Trophoblast cell (in vitro differentiated cells and primary cell): ENCODE results near the gene ZNF799.
"Not testable (repeated sequence)": the region's sequence is repeated elsewhere in the genome, so short reads cannot be mapped to it uniquely, and the experiment has no call there.

Experiments
- DNase-seq, 2 donors: peaks; one replicate each; pipeline ENCODE4 v3.0.0-alpha.2; 2016
- H2AFZ ChIP-seq: 2 replicates; pipeline ENCODE4 v1.6.1; 2013; ENCODE audit warnings: low read length, moderate library complexity, mild to moderate bottlenecking; ENCODE audit not compliant: insufficient read depth, poor library complexity
- H2AK5ac ChIP-seq: 2 replicates; pipeline ENCODE4 v1.6.1; 2013; ENCODE audit warnings: mild to moderate bottlenecking, low read length
- H2BK120ac ChIP-seq: 2 replicates; pipeline ENCODE4 v1.6.1; 2013; ENCODE audit warnings: low read length, mild to moderate bottlenecking, moderate library complexity; ENCODE audit not compliant: insufficient read depth, poor library complexity
- H2BK12ac ChIP-seq: 2 replicates; pipeline ENCODE4 v1.6.1; 2013; ENCODE audit warnings: mild to moderate bottlenecking, low read length, moderate library complexity
- H2BK5ac ChIP-seq: 2 replicates; pipeline ENCODE4 v1.6.1; 2013; ENCODE audit warnings: low read length, low read depth, moderate library complexity, mild to moderate bottlenecking; ENCODE audit not compliant: poor library complexity
- H3K14ac ChIP-seq: 2 replicates; pipeline ENCODE4 v1.6.1; 2013; ENCODE audit warnings: mild to moderate bottlenecking, low read length
- H3K18ac ChIP-seq: 2 replicates; pipeline ENCODE4 v1.6.1; 2013; ENCODE audit warnings: mild to moderate bottlenecking, low read length
- H3K23ac ChIP-seq: 2 replicates; pipeline ENCODE4 v1.6.1; 2013; ENCODE audit warnings: low read length
- H3K27ac ChIP-seq: 2 replicates; pipeline ENCODE4 v1.5.1; 2013; ENCODE audit warnings: low read depth, mild to moderate bottlenecking, inconsistent platforms, low read length, moderate library complexity
- H3K27me3 ChIP-seq: 2 replicates; pipeline ENCODE4 v1.6.1; 2013; ENCODE audit warnings: inconsistent platforms, mild to moderate bottlenecking, low read length, moderate library complexity; ENCODE audit not compliant: insufficient read depth
- H3K36me3 ChIP-seq, 2 experiments: 1 replicate in 1 of 2; 2 replicates in 1 of 2; pipeline ENCODE4 v1.6.1; 2013; ENCODE audit warnings: low read length in 2 of 2, mild to moderate bottlenecking in 2 of 2, moderate library complexity in 1 of 2; ENCODE audit not compliant: insufficient read depth in 2 of 2, control insufficient read depth in 1 of 2
- H3K4ac ChIP-seq: 2 replicates; pipeline ENCODE4 v1.6.1; 2013; ENCODE audit warnings: low read depth, mild to moderate bottlenecking, low read length, moderate library complexity
- H3K4me1 ChIP-seq, 2 experiments: 1 replicate in 1 of 2; 2 replicates in 1 of 2; pipeline ENCODE4 v1.6.1; 2013; ENCODE audit warnings: low read length in 2 of 2, mild to moderate bottlenecking in 2 of 2, moderate library complexity in 1 of 2; ENCODE audit not compliant: insufficient read depth in 2 of 2, control insufficient read depth in 1 of 2
- H3K4me2 ChIP-seq: 2 replicates; pipeline ENCODE4 v1.6.1; 2013; ENCODE audit warnings: inconsistent platforms, mild to moderate bottlenecking, low read length, moderate library complexity
- H3K4me3 ChIP-seq: 2 replicates; pipeline ENCODE4 v1.5.1; 2013; ENCODE audit warnings: mild to moderate bottlenecking, low read depth, low read length, inconsistent platforms
- H3K79me1 ChIP-seq: one replicate; pipeline ENCODE4 v1.6.1; 2013; ENCODE audit warnings: low read length
- H3K79me2 ChIP-seq: 2 replicates; pipeline ENCODE4 v1.6.1; 2013; ENCODE audit warnings: low read length, mild to moderate bottlenecking; ENCODE audit not compliant: control insufficient read depth, insufficient read depth, poor library complexity
- H3K9ac ChIP-seq: 2 replicates; pipeline ENCODE4 v1.6.1; 2013; ENCODE audit warnings: mild to moderate bottlenecking, low read length
- H3K9me3 ChIP-seq: 2 replicates; pipeline ENCODE4 v1.6.1; 2013; ENCODE audit warnings: low read depth, mild to moderate bottlenecking, control low read depth, inconsistent platforms, low read length; ENCODE audit not compliant: insufficient read depth
- H4K12ac ChIP-seq: 2 replicates; pipeline ENCODE4 v1.6.1; 2013; ENCODE audit warnings: low read depth, mild to moderate bottlenecking, low read length, moderate library complexity
- H4K8ac ChIP-seq: 2 replicates; pipeline ENCODE4 v1.6.1; 2013; ENCODE audit warnings: low read depth, mild to moderate bottlenecking, low read length, moderate library complexity
- H4K91ac ChIP-seq: one replicate; pipeline ENCODE4 v1.6.1; 2013; ENCODE audit warnings: low read depth, mild to moderate bottlenecking, low read length, moderate library complexity
- WGBS: extraction: QIAGEN DNeasy Blood & Tissue Kit; methylation state at CpG from one replicate; pipeline ENCODE4 v1.1.7; 2013; ENCODE audit warnings: missing lambda C conversion rate; ENCODE audit not compliant: insufficient read length, insufficient coverage; ENCODE audit errors: extremely low coverage; 5-methylcytosine and 5-hydroxymethylcytosine counted together

The ZNF799 gene

GRCh38 chr19:12439686-12440540 lies 38.8 kb upstream of the ZNF799 start:
- H3K36me3 ChIP-seq, H3K79me1 ChIP-seq, H2AK5ac ChIP-seq, H3K9me3 ChIP-seq, H3K23ac ChIP-seq, H3K4me1 ChIP-seq, H3K27me3 ChIP-seq, H3K79me2 ChIP-seq: not testable (repeated sequence)
- Histone ChIP-seq H4K91ac (peak overlapping the region; percentile 88), H4K8ac (peak overlapping the region; percentile 93), H2BK12ac (peak overlapping the region; percentile 38), H3K4ac (peak overlapping the region; percentile 67), H3K9ac (peak overlapping the region; percentile 89), H2AFZ (peak overlapping the region; percentile 69), H3K27ac (peak overlapping the region; percentile 94), H3K4me2 (peak overlapping the region; percentile 92), H3K18ac (peak overlapping the region; percentile 92), H3K4me3 (peak overlapping the region; percentile 89), H4K12ac (peak overlapping the region; percentile 84), H2BK5ac (peak overlapping the region; percentile 42), H3K14ac (peak overlapping the region; percentile 93), H2BK120ac (peak overlapping the region; percentile 79)
- peak; percentile 90 to 98 for DNase-seq
- WGBS, result no CpG with 5 or more reads among the region's 28 CpGs

- not testable (repeated sequence) for H4K12ac ChIP-seq, H3K79me1 ChIP-seq, H3K9ac ChIP-seq, H2AK5ac ChIP-seq, H3K23ac ChIP-seq, H2AFZ ChIP-seq, H3K27me3 ChIP-seq, H3K4me3 ChIP-seq, H3K18ac ChIP-seq, H2BK12ac ChIP-seq, H4K91ac ChIP-seq, H3K4me1 ChIP-seq, H3K4ac ChIP-seq, H3K14ac ChIP-seq, H2BK5ac ChIP-seq, H2BK120ac ChIP-seq, H4K8ac ChIP-seq, H3K27ac ChIP-seq, DNase-seq, H3K4me2 ChIP-seq, H3K79me2 ChIP-seq, H3K9me3 ChIP-seq
- H3K36me3 ChIP-seq, result peaks cover 11 to 23% of the 10 kb centered on the region in 2 experiments
- WGBS, result no CpG with 5 or more reads among the region's 6 CpGs
Measured at GRCh38 chr19:12430726-12431299, 29.7 kb upstream of the ZNF799 start.

DNA sequence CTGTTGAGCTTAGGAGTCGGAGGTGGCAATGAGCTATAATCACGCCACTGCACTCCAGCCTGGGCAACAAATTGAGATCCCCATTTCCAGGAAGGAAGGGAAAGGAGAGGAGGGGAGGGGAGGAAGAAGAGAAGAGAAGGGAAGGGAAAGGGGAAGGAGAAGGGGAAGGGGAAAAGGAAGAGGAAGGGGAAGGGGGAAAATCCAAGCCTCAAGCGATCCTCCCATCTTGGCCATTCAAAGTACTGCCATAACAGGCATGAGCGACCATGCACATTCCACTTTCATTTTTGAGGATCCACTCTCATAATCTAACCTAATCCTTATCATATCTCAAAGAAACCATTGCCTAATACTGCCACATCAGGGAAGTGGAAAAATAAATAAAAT lies 24.8 kb upstream of the ZNF799 start:
- WGBS, result no CpG with 5 or more reads among the region's 4 CpGs
- no peak overlapping the region for H3K4me3 ChIP-seq

DNA sequence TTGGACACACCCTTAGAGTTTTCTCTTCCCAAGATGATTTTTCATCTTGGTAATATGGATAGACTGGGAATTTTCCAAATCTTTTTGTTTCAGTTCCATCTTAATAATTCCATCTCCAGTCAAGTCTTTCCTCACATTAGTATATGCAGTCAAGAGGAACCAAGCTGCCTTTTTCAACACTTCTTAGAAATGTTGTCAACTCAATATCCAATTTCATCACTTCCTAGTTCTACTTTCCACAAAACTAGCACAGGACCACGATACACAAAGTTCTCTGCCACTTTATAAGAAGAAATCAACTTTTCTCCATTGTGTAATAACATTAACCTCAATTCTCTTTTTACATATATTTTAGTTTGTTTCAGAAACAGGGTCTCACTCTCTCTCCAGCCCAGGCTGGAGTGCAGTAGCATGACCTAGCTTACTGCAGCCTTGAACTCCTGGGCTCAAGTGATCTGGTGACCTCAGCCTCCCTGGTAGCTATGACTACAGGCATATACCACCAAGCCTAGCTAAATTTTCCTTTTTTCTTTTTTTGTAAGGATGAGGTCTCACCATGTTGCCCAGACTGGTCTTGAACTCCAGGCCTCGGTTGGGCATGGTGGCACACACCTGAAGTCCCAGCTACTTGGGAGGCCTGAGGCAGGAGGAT lies 24.3 kb upstream of the ZNF799 start:
- no peak overlapping the region for H3K27ac ChIP-seq
- no peak overlapping the region for H2AK5ac ChIP-seq
- H4K91ac ChIP-seq, result no peak overlapping the region
- H4K12ac ChIP-seq, result no peak overlapping the region
- H2AFZ ChIP-seq, result no peak overlapping the region
- H3K23ac ChIP-seq, result no peak overlapping the region
- no peak overlapping the region for H2BK120ac ChIP-seq
- no peak overlapping the region for H2BK12ac ChIP-seq
- no peak overlapping the region for H3K4ac ChIP-seq
- peaks cover 10% of the 10 kb centered on the region for H3K9me3 ChIP-seq
- no peak overlapping the region for H2BK5ac ChIP-seq
- no peak overlapping the region for H4K8ac ChIP-seq
- H3K36me3 ChIP-seq, result peaks cover 16 to 23% of the 10 kb centered on the region in 2 experiments
- H3K27me3 ChIP-seq, result no peaks in the 10 kb centered on the region
- no peak overlapping the region for H3K14ac ChIP-seq
- no peak for DNase-seq
- no peak overlapping the region for H3K4me2 ChIP-seq
- H3K4me3 ChIP-seq, result no peak overlapping the region
- no CpG with 5 or more reads among the region's 2 CpGs for WGBS
- H3K79me1 ChIP-seq, result no peaks in the 10 kb centered on the region
- H3K9ac ChIP-seq, result no peak overlapping the region
- no peaks in the 10 kb centered on the region for H3K4me1 ChIP-seq
- H3K18ac ChIP-seq, result no peak overlapping the region
- H3K79me2 ChIP-seq, result no peaks in the 10 kb centered on the region

More for the DNA sequence above, 24.8 kb upstream of the ZNF799 start:
- Histone ChIP-seq H3K9ac (no peak overlapping the region), H3K79me1 (no peaks in the 10 kb centered on the region), H2AFZ (no peak overlapping the region), H2BK120ac (no peak overlapping the region), H3K4me2 (no peak overlapping the region), H4K12ac (no peak overlapping the region), H3K23ac (no peak overlapping the region), H2BK12ac (no peak overlapping the region), H3K4ac (no peak overlapping the region), H3K9me3 (peaks cover 8% of the 10 kb centered on the region), H4K8ac (no peak overlapping the region), H3K36me3 (peaks cover 19 to 21% of the 10 kb centered on the region in 2 experiments), H3K14ac (no peak overlapping the region), H3K18ac (no peak overlapping the region), H2BK5ac (no peak overlapping the region), H3K27me3 (no peaks in the 10 kb centered on the region), H3K27ac (no peak overlapping the region), H4K91ac (no peak overlapping the region), H2AK5ac (no peak overlapping the region), H3K79me2 (no peaks in the 10 kb centered on the region), H3K4me1 (no peaks in the 10 kb centered on the region)
- DNase-seq, result no peak
